Kidney (tissue), 14 donors: Measurements from ENCODE around the gene SMAD6. TPM values are rescaled to one million over a fixed set of nuclear protein-coding genes. Genes with fewer than 3 reads are reported as not detected.

ENCODE experiments used
- DNase-seq, 5 donors: peaks; one replicate each; pipeline ENCODE4 v3.0.0-alpha.2; 2013 to 2020
- FAIRE-seq: peaks from 2 replicates; lab custom pipeline; 2012; peaks lifted over from hg19 to GRCh38; lab: Jason Lieb, UNC
- H3K27ac ChIP-seq, 2 donors: one replicate each; pipeline ENCODE4 v1.7.0; 2013; ENCODE audit warnings: low read depth in 2 of 2, low read length in 2 of 2, inconsistent platforms in 1 of 2
- H3K27me3 ChIP-seq: one replicate; pipeline ENCODE4 v1.7.1; 2013; ENCODE audit warnings: low read length, inconsistent platforms; ENCODE audit not compliant: control insufficient read depth, insufficient read depth
- H3K36me3 ChIP-seq, 3 donors: one replicate each; pipeline versions ENCODE4 v1.7.0 to v1.7.1; 2013; ENCODE audit warnings: low read length in 3 of 3, control low read depth in 1 of 3, inconsistent platforms in 1 of 3; ENCODE audit not compliant: insufficient read depth in 3 of 3, control insufficient read depth in 2 of 3
- H3K4me1 ChIP-seq, 3 donors: one replicate each; pipeline versions ENCODE4 v1.7.0 to v1.7.1; 2013; ENCODE audit warnings: low read length in 3 of 3, inconsistent platforms in 1 of 3, low read depth in 1 of 3; ENCODE audit not compliant: control insufficient read depth in 2 of 3, insufficient read depth in 2 of 3
- H3K4me3 ChIP-seq, 3 donors: one replicate each; pipeline versions ENCODE4 v1.7.0 to v1.8.1; 2013; ENCODE audit warnings: low read length in 3 of 3, control low read depth in 1 of 3, inconsistent platforms in 1 of 3
- H3K9ac ChIP-seq, 3 donors: one replicate each; pipeline versions ENCODE4 v1.7.0 to v1.7.1; 2013; ENCODE audit warnings: low read length in 3 of 3, control low read depth in 1 of 3, inconsistent platforms in 1 of 3
- H3K9me3 ChIP-seq, 3 donors: one replicate each; pipeline versions ENCODE4 v1.7.0 to v1.7.1; 2013; ENCODE audit warnings: low read length in 3 of 3, control low read depth in 1 of 3, inconsistent platforms in 1 of 3; ENCODE audit not compliant: control insufficient read depth in 2 of 3, insufficient read depth in 1 of 3
- intact Hi-C: fragments of 100-400 bp; cut with DNase I; formaldehyde crosslinking; loops from one replicate; pipeline ENCODE4 v1.11.1; 2022
- polyA plus RNA-seq: library from polyadenylated mRNA; stranded (reverse); fragments of 350-450 nt; fragmentation: Illumina TruSeq; extraction: RNeasy Lipid Tissue Mini Kit (QIAGEN cat#74804); gene quantifications from one replicate; pipeline ENCODE4 v1.2.3, GENCODE V29; 2014; ENCODE audit warnings: low read depth, low replicate concordance; ENCODE audit not compliant: insufficient read depth
- total RNA-seq: library from RNA; stranded (reverse); fragmentation: NEBNext Ultra II Directional; extraction: Animal tissue kit (Norgen Biotek cat#: 25700); gene quantifications from one replicate; pipeline ENCODE4 v1.2.1, GENCODE V29; 2021
- TF ChIP-seq, protein P1 (sequence below): IDR thresholded peaks from 3 replicates; pipeline ENCODE4 v1.5.1; 2012; ENCODE audit warnings: mild to moderate bottlenecking, moderate library complexity, borderline replicate concordance; ENCODE audit not compliant: insufficient read depth; ENCODE audit errors: extremely low read depth
- donor health status: control.
- donor health status: control.
- donor health status: control.
- donor health status: control.
- donor health status: control.
- donor health status: DM: yes; HTN: yes; CAD: no.
- donor health status: Normal renal cell carcinoma (clear cell type).

Gene SMAD6
- total and polyA plus RNA-seq, 2 donors from 2014 or later: 15.4 to 23.0 TPM

DNA sequence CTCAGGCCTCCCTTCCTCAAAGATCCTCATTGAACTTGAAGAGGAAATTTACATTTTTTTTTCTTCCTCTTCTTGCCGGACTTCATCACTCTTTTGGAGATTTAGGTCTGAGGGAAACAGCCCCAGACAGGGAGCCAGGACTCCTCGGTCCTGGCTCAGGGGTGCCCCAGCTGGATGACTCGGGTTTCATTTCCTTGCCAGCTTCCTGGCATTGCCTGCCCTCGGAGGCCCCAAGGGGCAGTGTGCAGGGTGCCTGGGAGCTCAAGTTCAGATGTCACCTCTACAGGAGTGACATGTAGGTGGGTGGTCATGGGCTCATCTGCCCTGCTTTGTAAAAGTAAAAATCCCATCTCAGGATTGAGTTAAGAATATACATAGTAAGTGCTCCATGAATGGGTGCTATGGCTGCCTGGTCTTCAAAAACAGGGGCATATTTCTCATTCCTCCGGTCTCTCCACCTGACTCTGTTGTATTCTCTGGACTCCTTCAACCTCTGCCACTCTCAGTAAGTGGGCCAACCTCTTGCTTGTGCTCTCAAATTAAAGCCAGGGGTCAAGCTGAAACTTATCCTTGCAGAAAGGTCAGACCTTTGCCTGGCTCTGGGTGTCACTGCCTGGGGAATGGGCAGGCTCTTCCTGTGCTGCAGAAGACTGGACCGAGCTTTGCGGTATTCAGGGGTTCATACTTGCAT is 51.8 kb downstream of the SMAD6 start:
- Histone ChIP-seq H3K9ac (no peak overlapping the region), H3K36me3 (no peaks in the 10 kb centered on the region), H3K27ac (no peak overlapping the region), H3K4me1 (peaks cover 3 to 33% (median 31%) of the 10 kb centered on the region in 3 donors), H3K27me3 (no peaks in the 10 kb centered on the region), H3K9me3 (peaks cover 0 to 6% (median 0%) of the 10 kb centered on the region in 3 donors), H3K4me3 (no peak overlapping the region)
- FAIRE-seq: no peak
- DNase-seq: peak in 1 of 5 donors; percentile 68
- TF ChIP-seq, protein P1, sequence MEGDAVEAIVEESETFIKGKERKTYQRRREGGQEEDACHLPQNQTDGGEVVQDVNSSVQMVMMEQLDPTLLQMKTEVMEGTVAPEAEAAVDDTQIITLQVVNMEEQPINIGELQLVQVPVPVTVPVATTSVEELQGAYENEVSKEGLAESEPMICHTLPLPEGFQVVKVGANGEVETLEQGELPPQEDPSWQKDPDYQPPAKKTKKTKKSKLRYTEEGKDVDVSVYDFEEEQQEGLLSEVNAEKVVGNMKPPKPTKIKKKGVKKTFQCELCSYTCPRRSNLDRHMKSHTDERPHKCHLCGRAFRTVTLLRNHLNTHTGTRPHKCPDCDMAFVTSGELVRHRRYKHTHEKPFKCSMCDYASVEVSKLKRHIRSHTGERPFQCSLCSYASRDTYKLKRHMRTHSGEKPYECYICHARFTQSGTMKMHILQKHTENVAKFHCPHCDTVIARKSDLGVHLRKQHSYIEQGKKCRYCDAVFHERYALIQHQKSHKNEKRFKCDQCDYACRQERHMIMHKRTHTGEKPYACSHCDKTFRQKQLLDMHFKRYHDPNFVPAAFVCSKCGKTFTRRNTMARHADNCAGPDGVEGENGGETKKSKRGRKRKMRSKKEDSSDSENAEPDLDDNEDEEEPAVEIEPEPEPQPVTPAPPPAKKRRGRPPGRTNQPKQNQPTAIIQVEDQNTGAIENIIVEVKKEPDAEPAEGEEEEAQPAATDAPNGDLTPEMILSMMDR: no peak
- intact Hi-C loops: no loop called here

DNA sequence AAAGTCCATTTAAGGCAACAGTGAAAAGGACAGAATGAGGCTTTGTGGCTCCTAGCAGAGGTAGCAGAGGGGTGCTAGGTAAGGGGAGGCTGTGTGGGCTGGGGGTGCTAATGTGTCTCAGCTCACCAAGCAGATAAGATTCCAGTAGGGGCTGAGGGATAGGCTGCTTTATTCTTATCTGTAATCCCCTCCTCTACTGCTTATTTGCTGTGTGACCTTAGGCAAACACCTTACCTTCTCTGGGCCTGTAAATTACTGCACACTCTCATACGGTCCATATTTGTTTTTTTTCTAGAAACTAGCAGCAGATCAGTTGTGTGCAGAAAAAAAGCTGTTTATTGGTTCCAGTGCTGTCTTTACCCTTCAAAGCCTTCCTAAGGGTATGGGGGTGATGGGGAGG is 52.8 kb downstream of the SMAD6 start:
- Histone ChIP-seq H3K27me3 (no peaks in the 10 kb centered on the region), H3K9ac (no peak overlapping the region), H3K9me3 (peaks cover 0 to 6% (median 0%) of the 10 kb centered on the region in 3 donors), H3K27ac (no peak overlapping the region), H3K36me3 (no peaks in the 10 kb centered on the region), H3K4me1 (peaks cover 3 to 31% (median 29%) of the 10 kb centered on the region in 3 donors), H3K4me3 (no peak overlapping the region)
- DNase-seq (no peak), FAIRE-seq (no peak)
- TF ChIP-seq, protein P1: no peak
- intact Hi-C loops: no loop called here

DNA sequence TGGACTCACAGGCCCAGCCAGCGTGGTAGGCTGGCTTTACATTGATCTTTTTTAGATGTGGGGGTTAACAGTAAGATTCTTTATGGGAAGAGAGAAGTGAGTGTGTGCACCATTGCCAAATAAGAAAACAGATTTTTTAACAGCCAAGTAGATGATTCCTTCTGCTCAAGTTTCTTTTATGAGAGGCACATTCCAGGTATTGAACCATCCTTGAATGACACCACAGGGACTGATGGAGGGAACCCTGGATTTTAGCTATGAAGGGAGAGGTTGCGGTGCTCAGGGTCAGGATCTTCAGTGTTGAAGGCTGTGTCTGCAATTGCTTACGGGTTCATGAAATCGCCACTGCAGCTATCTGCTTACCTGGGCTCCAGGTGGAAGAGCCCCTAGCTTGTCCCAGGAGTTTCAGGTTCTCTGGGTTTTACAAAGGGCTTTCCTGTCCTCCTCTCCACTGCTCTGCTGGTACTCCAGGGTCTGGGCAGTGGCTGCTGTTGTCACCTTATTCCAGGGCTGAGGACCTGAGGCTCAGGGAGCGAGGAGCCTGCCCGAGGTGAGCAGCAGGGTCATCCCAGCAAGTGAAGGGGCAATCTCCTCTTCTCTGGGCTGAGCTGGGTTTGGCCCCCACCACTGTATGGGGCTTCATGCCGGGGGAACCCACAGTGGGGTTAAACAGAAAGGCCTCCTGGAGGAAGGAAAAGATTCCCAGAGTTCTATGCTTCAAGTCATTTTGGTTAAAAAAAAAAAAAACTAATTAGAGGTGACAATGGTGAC is 53.4 kb downstream of the SMAD6 start:
- no peak overlapping the region for H3K27ac ChIP-seq
- FAIRE-seq: no peak
- no peaks in the 10 kb centered on the region for H3K36me3 ChIP-seq
- TF ChIP-seq, protein P1: no peak
- no peaks in the 10 kb centered on the region for H3K27me3 ChIP-seq
- no peak for DNase-seq
- no peak overlapping the region for H3K4me3 ChIP-seq
- peaks cover 3 to 31% (median 31%) of the 10 kb centered on the region in 3 donors for H3K4me1 ChIP-seq
- intact Hi-C loops: no loop called here
- H3K9me3 ChIP-seq: peaks cover 0 to 6% (median 0%) of the 10 kb centered on the region in 3 donors
- no peak overlapping the region for H3K9ac ChIP-seq
